ENCODE results near the gene NDOR1.

GRCh38 chr9:137180491-137180890 is 25.0 kb upstream of the NDOR1 start:
- no peak for TF ChIP-seq POLR2A (IDR thresholded peaks at IDR 0.05)
- no peak for TF ChIP-seq CTCF (IDR thresholded peaks at IDR 0.05)
